Endodermal cell (in vitro differentiated cells): Measurements from ENCODE around the gene ZPLD1. TPM values are rescaled to one million over a fixed set of nuclear protein-coding genes. Genes with fewer than 3 reads are reported as not detected.

ENCODE experiments used
- DNase-seq: peaks from one replicate; pipeline ENCODE4 v3.0.0-alpha.2; 2017
- H3K27ac ChIP-seq: 2 replicates; pipeline ENCODE4 v1.5.1; 2013; ENCODE audit warnings: mild to moderate bottlenecking, low read depth, low read length, moderate library complexity
- H3K27me3 ChIP-seq: 2 replicates; pipeline ENCODE4 v1.6.1; 2013; ENCODE audit warnings: mild to moderate bottlenecking, low read length, moderate library complexity; ENCODE audit not compliant: insufficient read depth, control insufficient read depth, poor library complexity, severe bottlenecking
- H3K36me3 ChIP-seq: 2 replicates; pipeline ENCODE4 v1.7.0; 2013; ENCODE audit warnings: mild to moderate bottlenecking, low read length, moderate library complexity; ENCODE audit not compliant: control insufficient read depth, insufficient read depth
- H3K4me1 ChIP-seq: one replicate; pipeline ENCODE4 v1.7.0; 2013; ENCODE audit warnings: low read length; ENCODE audit not compliant: control insufficient read depth, insufficient read depth
- H3K4me3 ChIP-seq: 2 replicates; pipeline ENCODE4 v1.5.1; 2013; ENCODE audit warnings: mild to moderate bottlenecking, low read length, moderate library complexity
- H3K9ac ChIP-seq: 2 replicates; pipeline ENCODE4 v1.6.1; 2013; ENCODE audit warnings: mild to moderate bottlenecking, low read length, moderate library complexity; ENCODE audit not compliant: poor library complexity, severe bottlenecking; ENCODE audit errors: extremely low read depth
- H3K9me3 ChIP-seq: 2 replicates; pipeline ENCODE4 v1.6.1; 2013; ENCODE audit warnings: mild to moderate bottlenecking, low read length, moderate library complexity; ENCODE audit not compliant: control insufficient read depth
- H3K27ac Mint-ChIP-seq: 2 replicates; pipeline ENCODE4 v1.8.0; 2020; ENCODE audit warnings: mixed read lengths
- H3K27me3 Mint-ChIP-seq: 2 replicates; pipeline ENCODE4 v1.8.0; 2021; ENCODE audit warnings: mild to moderate bottlenecking, mixed read lengths; ENCODE audit not compliant: insufficient read depth
- H3K36me3 Mint-ChIP-seq: 2 replicates; pipeline ENCODE4 v1.8.0; 2020; ENCODE audit warnings: low read depth, mixed read lengths
- H3K4me1 Mint-ChIP-seq: 2 replicates; pipeline ENCODE4 v1.8.0; 2020; ENCODE audit warnings: mixed read lengths
- H3K4me3 Mint-ChIP-seq: 2 replicates; pipeline ENCODE4 v1.8.0; 2020; ENCODE audit warnings: mild to moderate bottlenecking, moderate library complexity, mixed read lengths
- H3K9me3 Mint-ChIP-seq: 2 replicates; pipeline ENCODE4 v1.8.0; 2020; ENCODE audit warnings: mild to moderate bottlenecking, mixed read lengths
- WGBS, 2 experiments: methylation state at CpG; one replicate each; pipeline versions ENCODE4 v1.1.5 to v1.1.7; 2013; ENCODE audit warnings: missing lambda C conversion rate in 2 of 2, mixed read lengths in 1 of 2; ENCODE audit not compliant: insufficient coverage in 1 of 2, insufficient read length in 1 of 2; 5-methylcytosine and 5-hydroxymethylcytosine counted together
- total RNA-seq, 2 donors: library from RNA; stranded (reverse); fragmentation: NEBNext Ultra II Directional in 1 of 2; extraction: Animal tissue kit (Norgen Biotek cat#: 25700) in 1 of 2; gene quantifications; 2 replicates in 1 of 2; 3 replicates in 1 of 2; pipeline ENCODE4 v1.2.1, GENCODE V29; 2021
- TF ChIP-seq, protein P1 (sequence below): fragments of 200-600 bp; sonication (generic); conservative IDR thresholded peaks from 2 replicates; pipeline ENCODE4 v1.5.0; 2021; ENCODE audit warnings: antibody characterized with exemption, mild to moderate bottlenecking

Gene ZPLD1
- total RNA-seq, 2 donors from 2014 or later: 0.18 TPM; not detected in 1

GRCh38 chr3:102391491-102391890 is 43.3 kb upstream of the ZPLD1 start:
- Mint-ChIP-seq H3K27me3 (no peaks in the 10 kb centered on the region), H3K27ac (no peak overlapping the region), H3K4me3 (no peak overlapping the region), H3K36me3 (no peaks in the 10 kb centered on the region), H3K9me3 (peaks cover 3% of the 10 kb centered on the region), H3K4me1 (no peaks in the 10 kb centered on the region)
- no peak overlapping the region for H3K9ac ChIP-seq
- H3K27me3 ChIP-seq: no peaks in the 10 kb centered on the region
- H3K4me3 ChIP-seq: no peak overlapping the region
- TF ChIP-seq, protein P1, sequence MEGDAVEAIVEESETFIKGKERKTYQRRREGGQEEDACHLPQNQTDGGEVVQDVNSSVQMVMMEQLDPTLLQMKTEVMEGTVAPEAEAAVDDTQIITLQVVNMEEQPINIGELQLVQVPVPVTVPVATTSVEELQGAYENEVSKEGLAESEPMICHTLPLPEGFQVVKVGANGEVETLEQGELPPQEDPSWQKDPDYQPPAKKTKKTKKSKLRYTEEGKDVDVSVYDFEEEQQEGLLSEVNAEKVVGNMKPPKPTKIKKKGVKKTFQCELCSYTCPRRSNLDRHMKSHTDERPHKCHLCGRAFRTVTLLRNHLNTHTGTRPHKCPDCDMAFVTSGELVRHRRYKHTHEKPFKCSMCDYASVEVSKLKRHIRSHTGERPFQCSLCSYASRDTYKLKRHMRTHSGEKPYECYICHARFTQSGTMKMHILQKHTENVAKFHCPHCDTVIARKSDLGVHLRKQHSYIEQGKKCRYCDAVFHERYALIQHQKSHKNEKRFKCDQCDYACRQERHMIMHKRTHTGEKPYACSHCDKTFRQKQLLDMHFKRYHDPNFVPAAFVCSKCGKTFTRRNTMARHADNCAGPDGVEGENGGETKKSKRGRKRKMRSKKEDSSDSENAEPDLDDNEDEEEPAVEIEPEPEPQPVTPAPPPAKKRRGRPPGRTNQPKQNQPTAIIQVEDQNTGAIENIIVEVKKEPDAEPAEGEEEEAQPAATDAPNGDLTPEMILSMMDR: no peak
- H3K36me3 ChIP-seq: no peaks in the 10 kb centered on the region
- DNase-seq: no peak
- peaks cover 4% of the 10 kb centered on the region for H3K9me3 ChIP-seq
- H3K4me1 ChIP-seq: no peaks in the 10 kb centered on the region
- 68 to 93% methylated on average over 2 of the region's 2 CpGs for WGBS, 2 experiments
- no peak overlapping the region for H3K27ac ChIP-seq

- Histone ChIP-seq H3K27ac (no peak overlapping the region), H3K36me3 (no peaks in the 10 kb centered on the region), H3K9ac (no peak overlapping the region), H3K4me1 (no peaks in the 10 kb centered on the region), H3K4me3 (no peak overlapping the region), H3K9me3 (peaks cover 4% of the 10 kb centered on the region), H3K27me3 (no peaks in the 10 kb centered on the region)
- H3K9me3 Mint-ChIP-seq: peaks cover 3% of the 10 kb centered on the region
- no peak overlapping the region for H3K27ac Mint-ChIP-seq
- H3K27me3 Mint-ChIP-seq: no peaks in the 10 kb centered on the region
- H3K4me1 Mint-ChIP-seq: peaks cover 4% of the 10 kb centered on the region
- TF ChIP-seq, protein P1: no peak
- WGBS, 2 experiments: 95% methylated on average over 1 of the region's 1 CpG; no CpG with 5 or more reads in 1 of the 2 experiments
- no peak for DNase-seq
- no peak overlapping the region for H3K4me3 Mint-ChIP-seq
- no peaks in the 10 kb centered on the region for H3K36me3 Mint-ChIP-seq
Observed at GRCh38 chr3:102394517-102394916, 40.3 kb upstream of the ZPLD1 start.

- Mint-ChIP-seq H3K36me3 (no peaks in the 10 kb centered on the region), H3K4me1 (peaks cover 9% of the 10 kb centered on the region), H3K9me3 (peaks cover 3% of the 10 kb centered on the region), H3K27me3 (no peaks in the 10 kb centered on the region), H3K27ac (no peak overlapping the region), H3K4me3 (no peak overlapping the region)
- no peak for DNase-seq
- Histone ChIP-seq H3K36me3 (no peaks in the 10 kb centered on the region), H3K4me1 (no peaks in the 10 kb centered on the region), H3K9ac (no peak overlapping the region), H3K4me3 (no peak overlapping the region), H3K27ac (no peak overlapping the region), H3K27me3 (no peaks in the 10 kb centered on the region), H3K9me3 (peaks cover 4% of the 10 kb centered on the region)
- WGBS, 2 experiments: 90% methylated on average over 1 of the region's 1 CpG; no CpG with 5 or more reads in 1 of the 2 experiments
- TF ChIP-seq, protein P1: no peak
Observed at GRCh38 chr3:102398176-102398575, 36.6 kb upstream of the ZPLD1 start.
